A549 (cell line): Measurements from ENCODE around the gene PLPP6.
"Not testable (repeated sequence)": the region's sequence is repeated elsewhere in the genome, so short reads cannot be mapped to it uniquely, and the experiment has no call there.

Experiments used
- CTCF ChIP-seq: fragments of >200 bp; sonication (Bioruptor Twin); formaldehyde crosslinking; IDR thresholded peaks from 3 replicates; pipeline ENCODE4 v1.5.1; 2016
- EHMT2 ChIP-seq: fragments of 200-600 bp; sonication (generic); IDR thresholded peaks from 2 replicates; pipeline ENCODE4 v1.6.1; 2016; ENCODE audit warnings: antibody characterized with exemption, low read depth, mild to moderate bottlenecking, moderate library complexity
- ELK1 ChIP-seq: fragments of 150-350 bp; IDR thresholded peaks from 2 replicates; pipeline ENCODE4 v1.6.1; 2014; ENCODE audit warnings: low read depth, mild to moderate bottlenecking, low read length
- EP300 ChIP-seq, 2 experiments: fragments of >200 bp; sonication (Bioruptor Twin); formaldehyde crosslinking; IDR thresholded peaks; 2 replicates in 1 of 2; 3 replicates in 1 of 2; pipeline ENCODE4 v1.6.1; 2016 to 2017
- KDM1A ChIP-seq: fragments of 200-600 bp; sonication (generic); IDR thresholded peaks from 2 replicates; pipeline ENCODE4 v1.6.1; 2016; ENCODE audit warnings: low read depth, mild to moderate bottlenecking
- MAX ChIP-seq: IDR thresholded peaks from 2 replicates; pipeline ENCODE4 v1.6.1; 2012
- MYC ChIP-seq: IDR thresholded peaks from 2 replicates; pipeline ENCODE4 v1.6.1; 2012; ENCODE audit warnings: mild to moderate bottlenecking, inconsistent platforms, low read length, improper control_type of control experiment, borderline replicate concordance
- POLR2A ChIP-seq: IDR thresholded peaks from 2 replicates; pipeline ENCODE4 v1.6.1; 2012; ENCODE audit warnings: mild to moderate bottlenecking, low read length
- REST ChIP-seq: fragments of 200-600 bp; sonication (generic); IDR thresholded peaks from 2 replicates; pipeline ENCODE4 v1.6.1; 2016; ENCODE audit warnings: antibody characterized with exemption, mild to moderate bottlenecking, moderate library complexity
- SMC3 ChIP-seq: fragments of >200 bp; sonication (Bioruptor Twin); formaldehyde crosslinking; IDR thresholded peaks from 3 replicates; pipeline ENCODE4 v1.6.1; 2018; ENCODE audit warnings: inconsistent platforms
- TP53 ChIP-seq: fragments of 250-450 bp; sonication (Bioruptor Pico); IDR thresholded peaks from 2 replicates; pipeline ENCODE4 v1.5.0; 2021; ENCODE audit warnings: mild to moderate bottlenecking, moderate library complexity
- ZFP36 ChIP-seq: fragments of 450-650 bp; IDR thresholded peaks from 2 replicates; pipeline ENCODE4 v1.6.1; 2014; ENCODE audit warnings: borderline replicate concordance; ENCODE audit not compliant: partially characterized antibody

- not testable (repeated sequence) for TF ChIP-seq TP53 (CRISPR knock-in tag); ELK1; CTCF; KDM1A; ZFP36; EHMT2; POLR2A; REST; EP300 (IDR thresholded peaks at IDR 0.05); MYC; SMC3; MAX
Measured at GRCh38 chr9:4660665-4661064, 1.4 kb upstream of the PLPP6 start.
